HCT116 (cell line): ENCODE measurements around the gene RDH14. TPM values are rescaled to one million over a fixed set of nuclear protein-coding genes. Genes with fewer than 3 reads are reported as not detected.

Experiments used
- ATAC-seq: fragments of 200-7000 bp; cut with Tn5 transposase; 2 replicates; pipeline ENCODE4 v1.9.1; 2020; ENCODE audit warnings: mild to moderate bottlenecking, moderate library complexity
- BruUV-seq: library from RNA; stranded (reverse); fragments of 400-500 nt; replicated peaks from 2 replicates; lab custom pipeline; 2021; lab: Mats Ljungman, UMichigan
- CTCF ChIA-PET: fragments of 300-600 bp; sonication (Branson Sonifier 250); formaldehyde crosslinking; loops from one replicate; lab custom pipeline; 2021; ENCODE audit warnings: antibody characterized with exemption; lab: Charles Lee
- POLR2A ChIA-PET: fragments of 300-600, 350-600 bp; sonication (Branson Sonifier 250); formaldehyde crosslinking; loops from one replicate; lab custom pipeline; 2021; ENCODE audit warnings: antibody characterized with exemption; lab: Charles Lee
- RAD21 ChIA-PET, 2 experiments: fragments of 300-600 bp; sonication (Branson Sonifier 250); formaldehyde crosslinking; loops; one replicate each; lab custom pipeline; 2023; ENCODE audit warnings: low total read pairs in 2 of 2; ENCODE audit not compliant: uncharacterized antibody in 2 of 2, unreplicated experiment in 2 of 2, low non-redundant PET in 1 of 2; lab: Charles Lee
- DNase-seq: peaks from one replicate; pipeline ENCODE4 v3.0.0-alpha.2; 2010; ENCODE audit warnings: low read depth, low spot score
- H2AFZ ChIP-seq: fragments of 200-600 bp; shearing (Covaris generic), sonication (generic); 2 replicates; pipeline ENCODE4 v1.6.1; 2017; ENCODE audit warnings: low read depth, mixed run types, mixed read lengths, antibody characterized with exemption, low read length; ENCODE audit not compliant: poor library complexity, severe bottlenecking
- H3K27ac ChIP-seq: 2 replicates; pipeline ENCODE4 v1.5.1; 2012; ENCODE audit warnings: low read depth, low read length
- H3K27me3 ChIP-seq: fragments of 200-600 bp; sonication (generic); 2 replicates; pipeline ENCODE4 v1.6.1; 2016; ENCODE audit warnings: mixed run types, low read length, mixed read lengths; ENCODE audit not compliant: insufficient read depth
- H3K36me3 ChIP-seq, 2 experiments: fragments of 200-500 bp in 1 of 2; fragments of 200-600 bp in 1 of 2; sonication (Bioruptor generic) in 1 of 2; sonication (generic) in 1 of 2; 2 replicates each; pipeline versions ENCODE4 v1.5.1 to v1.6.1; 2014 to 2016; ENCODE audit warnings: low read length in 2 of 2, inconsistent platforms in 1 of 2, mixed read lengths in 1 of 2, mixed run types in 1 of 2; ENCODE audit not compliant: insufficient read depth in 2 of 2, control insufficient read depth in 1 of 2
- H3K4me1 ChIP-seq, 2 experiments: fragments of 200-600 bp in 1 of 2; sonication (generic) in 1 of 2; 2 replicates each; pipeline versions ENCODE4 v1.5.1 to v1.6.1; 2012 to 2017; ENCODE audit warnings: low read length in 2 of 2, inconsistent platforms in 1 of 2, mild to moderate bottlenecking in 1 of 2, mixed read lengths in 1 of 2, mixed run types in 1 of 2, moderate library complexity in 1 of 2; ENCODE audit not compliant: insufficient read depth in 2 of 2, control insufficient read depth in 1 of 2
- H3K4me2 ChIP-seq: fragments of 200-600 bp; sonication (generic); 2 replicates; pipeline ENCODE4 v1.6.1; 2017; ENCODE audit warnings: mixed run types, low read length, mixed read lengths
- H3K4me3 ChIP-seq, 2 experiments: fragments of 200-600 bp in 1 of 2; sonication (generic) in 1 of 2; replicated peaks in 1 of 2; 2 replicates each; pipeline ENCODE4 v1.5.1; 2011 to 2016; ENCODE audit warnings: low read length in 2 of 2, control low read depth in 1 of 2, low read depth in 1 of 2, mild to moderate bottlenecking in 1 of 2, mixed read lengths in 1 of 2, mixed run types in 1 of 2
- H3K79me2 ChIP-seq: fragments of 200-600 bp; sonication (generic); 2 replicates; pipeline ENCODE4 v1.6.1; 2017; ENCODE audit warnings: mild to moderate bottlenecking, mixed run types, low read length, moderate library complexity, mixed read lengths; ENCODE audit not compliant: insufficient read depth
- H3K9ac ChIP-seq: fragments of 200-600 bp; sonication (generic); 2 replicates; pipeline ENCODE4 v1.6.1; 2016; ENCODE audit warnings: low read length, mixed read lengths
- H3K9me2 ChIP-seq: fragments of 200-600 bp; sonication (generic), shearing (Covaris generic); 2 replicates; pipeline ENCODE4 v1.6.1; 2017; ENCODE audit warnings: mixed run types, mild to moderate bottlenecking, moderate library complexity; ENCODE audit not compliant: insufficient read depth
- H3K9me3 ChIP-seq, 2 experiments: fragments of 200-500 bp in 1 of 2; fragments of 200-600 bp in 1 of 2; sonication (Bioruptor generic) in 1 of 2; sonication (generic) in 1 of 2; 2 replicates each; pipeline ENCODE4 v1.6.1; 2014 to 2017; ENCODE audit warnings: low read length in 2 of 2, mixed read lengths in 2 of 2, inconsistent platforms in 1 of 2, low read depth in 1 of 2, mild to moderate bottlenecking in 1 of 2, mixed run types in 1 of 2, moderate library complexity in 1 of 2; ENCODE audit not compliant: control insufficient read depth in 1 of 2, insufficient read depth in 1 of 2
- H4K20me1 ChIP-seq: fragments of 200-600 bp; sonication (generic), shearing (Covaris generic); 2 replicates; pipeline ENCODE4 v1.6.1; 2017; ENCODE audit warnings: mixed run types, mild to moderate bottlenecking, moderate library complexity; ENCODE audit not compliant: insufficient read depth
- ATF3 ChIP-seq: IDR thresholded peaks from 2 replicates; pipeline ENCODE4 v1.6.1; 2012
- EGR1 ChIP-seq: IDR thresholded peaks from 2 replicates; pipeline ENCODE4 v1.6.1; 2012; ENCODE audit warnings: low read depth
- ELF1 ChIP-seq: IDR thresholded peaks from 2 replicates; pipeline ENCODE4 v1.6.1; 2012; ENCODE audit warnings: low read depth, borderline replicate concordance
- EZH2 ChIP-seq: fragments of 200-600 bp; sonication (generic); IDR thresholded peaks from 2 replicates; pipeline ENCODE4 v1.6.1; 2017; ENCODE audit warnings: antibody characterized with exemption, mixed run types
- EZH2phosphoT487 ChIP-seq: fragments of 200-600 bp; IDR thresholded peaks from 2 replicates; pipeline ENCODE4 v1.6.1; 2018; ENCODE audit warnings: antibody characterized with exemption, borderline replicate concordance
- JUND ChIP-seq: IDR thresholded peaks from 2 replicates; pipeline ENCODE4 v1.6.1; 2012
- POLR2A ChIP-seq: IDR thresholded peaks from 2 replicates; pipeline ENCODE4 v1.7.0; 2011; ENCODE audit warnings: borderline replicate concordance; ENCODE audit not compliant: insufficient read depth, insufficient read length; ENCODE audit errors: extremely low read depth
- POLR2AphosphoS5 ChIP-seq: IDR thresholded peaks from 2 replicates; pipeline ENCODE4 v1.6.1; 2011; ENCODE audit warnings: mild to moderate bottlenecking, low read depth, low read length, moderate library complexity
- RAD21 ChIP-seq: IDR thresholded peaks from 2 replicates; pipeline ENCODE4 v1.6.1; 2012; ENCODE audit warnings: low read depth, mild to moderate bottlenecking
- SIN3A ChIP-seq: IDR thresholded peaks from 2 replicates; pipeline ENCODE4 v1.6.1; 2012; ENCODE audit warnings: low read depth
- SP1 ChIP-seq: IDR thresholded peaks from 2 replicates; pipeline ENCODE4 v1.6.1; 2012; ENCODE audit warnings: low read depth
- SRF ChIP-seq: IDR thresholded peaks from 2 replicates; pipeline ENCODE4 v1.6.1; 2012; ENCODE audit warnings: low read depth
- TCF7L2 ChIP-seq: IDR thresholded peaks from 2 replicates; pipeline ENCODE4 v1.7.0; 2011; ENCODE audit warnings: borderline replicate concordance, inconsistent platforms; ENCODE audit not compliant: insufficient read depth, insufficient read length; ENCODE audit errors: extremely low read depth
- ZNF274 ChIP-seq: fragments of 200-500 bp; sonication (Bioruptor generic); IDR thresholded peaks from 2 replicates; pipeline ENCODE4 v1.6.1; 2014; ENCODE audit warnings: mild to moderate bottlenecking, low read depth, low read length, inconsistent platforms
- intact Hi-C: fragments of 100-400 bp; cut with micrococcal nuclease; formaldehyde crosslinking; loops from 2 replicates; pipeline ENCODE4 v1.10.0; 2022
- total RNA-seq: library from RNA; stranded (reverse); gene quantifications from one replicate; pipeline ENCODE4 v1.2.1, GENCODE V29; 2021; ENCODE audit not compliant: unreplicated experiment
- TF ChIP-seq, protein P1 (sequence below): IDR thresholded peaks from 2 replicates; pipeline ENCODE4 v1.6.1; 2011; ENCODE audit warnings: mild to moderate bottlenecking, low read length, moderate library complexity; ENCODE audit not compliant: insufficient replicate concordance; ENCODE audit errors: extremely low read depth
- TF ChIP-seq, protein P2 (sequence below), 3 experiments: fragments of 200-600 bp in 1 of 3; sonication (generic) in 1 of 3; IDR thresholded peaks in 2 of 3; conservative IDR thresholded peaks in 1 of 3; 2 replicates each; pipeline ENCODE4 v1.5.1; 2012 to 2017; ENCODE audit warnings: low read depth in 2 of 3, low read length in 2 of 3, antibody characterized with exemption in 1 of 3, borderline replicate concordance in 1 of 3, control low read depth in 1 of 3, mild to moderate bottlenecking in 1 of 3, mixed read lengths in 1 of 3, mixed run types in 1 of 3, moderate library complexity in 1 of 3; ENCODE audit not compliant: insufficient read depth in 1 of 3

Gene RDH14
- total RNA-seq, 1 experiment from 2014 or later = 15.5 TPM

- Histone ChIP-seq H3K4me3 (no peak overlapping the region), H3K27ac (no peak overlapping the region), H3K9ac (no peak overlapping the region), H3K4me2 (no peak overlapping the region)
- RAD21 ChIA-PET = no interaction called here
- BruUV-seq = no TSS peak
- no peak for ATAC-seq
- CTCF ChIA-PET = no interaction called here
- TF ChIP-seq EZH2 = no peak
- no peak for TF ChIP-seq ATF3
- TF ChIP-seq ELF1 = no peak
- no peak for TF ChIP-seq JUND
- no peak for TF ChIP-seq TCF7L2
- no peak for TF ChIP-seq RAD21
- no peak for TF ChIP-seq SRF
- TF ChIP-seq POLR2AphosphoS5 = no peak
- TF ChIP-seq, all 23 proteins: peak for 0
- POLR2A ChIA-PET = no interaction called here
- Histone ChIP-seq H3K36me3 (no peaks in the 10 kb centered on the region), H4K20me1 (no peaks in the 10 kb centered on the region), H3K4me1 (no peaks in the 10 kb centered on the region), H3K79me2 (no peaks in the 10 kb centered on the region), H3K9me2 (no peaks in the 10 kb centered on the region), H3K27me3 (no peaks in the 10 kb centered on the region), H2AFZ (no peak overlapping the region), H3K9me3 (no peaks in the 10 kb centered on the region)
- intact Hi-C loops = no loop called here
- no peak for DNase-seq
Observed at GRCh38 chr2:18526429-18526828, 34.0 kb downstream of the RDH14 start.

- BruUV-seq = no TSS peak
- DNase-seq (no peak), ATAC-seq (no peak)
- POLR2A ChIA-PET = no interaction called here
- no peaks in the 10 kb centered on the region for H3K9me2 ChIP-seq
- no peak overlapping the region for H2AFZ ChIP-seq
- no peaks in the 10 kb centered on the region for H3K36me3 ChIP-seq
- no peak overlapping the region for H3K4me3 ChIP-seq
- intact Hi-C loops = no loop called here
- H3K79me2 ChIP-seq = no peaks in the 10 kb centered on the region
- no peak overlapping the region for H3K9ac ChIP-seq
- H3K27ac ChIP-seq = no peak overlapping the region
- no peak overlapping the region for H3K4me2 ChIP-seq
- H3K9me3 ChIP-seq = no peaks in the 10 kb centered on the region
- RAD21 ChIA-PET = interaction anchor here in 1 of 2 experiments (0.7 kb wide), 1 partner anchor 181 kb away, joined by 3 read pairs; no protein-coding TSS in a partner anchor
- H3K27me3 ChIP-seq = no peaks in the 10 kb centered on the region
- no peaks in the 10 kb centered on the region for H4K20me1 ChIP-seq
- CTCF ChIA-PET = no interaction called here
- no peaks in the 10 kb centered on the region for H3K4me1 ChIP-seq
- TF ChIP-seq, protein P1, sequence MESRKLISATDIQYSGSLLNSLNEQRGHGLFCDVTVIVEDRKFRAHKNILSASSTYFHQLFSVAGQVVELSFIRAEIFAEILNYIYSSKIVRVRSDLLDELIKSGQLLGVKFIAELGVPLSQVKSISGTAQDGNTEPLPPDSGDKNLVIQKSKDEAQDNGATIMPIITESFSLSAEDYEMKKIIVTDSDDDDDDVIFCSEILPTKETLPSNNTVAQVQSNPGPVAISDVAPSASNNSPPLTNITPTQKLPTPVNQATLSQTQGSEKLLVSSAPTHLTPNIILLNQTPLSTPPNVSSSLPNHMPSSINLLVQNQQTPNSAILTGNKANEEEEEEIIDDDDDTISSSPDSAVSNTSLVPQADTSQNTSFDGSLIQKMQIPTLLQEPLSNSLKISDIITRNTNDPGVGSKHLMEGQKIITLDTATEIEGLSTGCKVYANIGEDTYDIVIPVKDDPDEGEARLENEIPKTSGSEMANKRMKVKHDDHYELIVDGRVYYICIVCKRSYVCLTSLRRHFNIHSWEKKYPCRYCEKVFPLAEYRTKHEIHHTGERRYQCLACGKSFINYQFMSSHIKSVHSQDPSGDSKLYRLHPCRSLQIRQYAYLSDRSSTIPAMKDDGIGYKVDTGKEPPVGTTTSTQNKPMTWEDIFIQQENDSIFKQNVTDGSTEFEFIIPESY = no peak
- no peak for TF ChIP-seq SP1
- TF ChIP-seq EZH2 = no peak
- no peak for TF ChIP-seq POLR2A
- no peak for TF ChIP-seq RAD21
- TF ChIP-seq EZH2phosphoT487 = no peak
- TF ChIP-seq JUND = no peak
- no peak for TF ChIP-seq ZNF274
- no peak for TF ChIP-seq SIN3A
- no peak for TF ChIP-seq POLR2AphosphoS5
- no peak for TF ChIP-seq EGR1
- TF ChIP-seq, protein P2, sequence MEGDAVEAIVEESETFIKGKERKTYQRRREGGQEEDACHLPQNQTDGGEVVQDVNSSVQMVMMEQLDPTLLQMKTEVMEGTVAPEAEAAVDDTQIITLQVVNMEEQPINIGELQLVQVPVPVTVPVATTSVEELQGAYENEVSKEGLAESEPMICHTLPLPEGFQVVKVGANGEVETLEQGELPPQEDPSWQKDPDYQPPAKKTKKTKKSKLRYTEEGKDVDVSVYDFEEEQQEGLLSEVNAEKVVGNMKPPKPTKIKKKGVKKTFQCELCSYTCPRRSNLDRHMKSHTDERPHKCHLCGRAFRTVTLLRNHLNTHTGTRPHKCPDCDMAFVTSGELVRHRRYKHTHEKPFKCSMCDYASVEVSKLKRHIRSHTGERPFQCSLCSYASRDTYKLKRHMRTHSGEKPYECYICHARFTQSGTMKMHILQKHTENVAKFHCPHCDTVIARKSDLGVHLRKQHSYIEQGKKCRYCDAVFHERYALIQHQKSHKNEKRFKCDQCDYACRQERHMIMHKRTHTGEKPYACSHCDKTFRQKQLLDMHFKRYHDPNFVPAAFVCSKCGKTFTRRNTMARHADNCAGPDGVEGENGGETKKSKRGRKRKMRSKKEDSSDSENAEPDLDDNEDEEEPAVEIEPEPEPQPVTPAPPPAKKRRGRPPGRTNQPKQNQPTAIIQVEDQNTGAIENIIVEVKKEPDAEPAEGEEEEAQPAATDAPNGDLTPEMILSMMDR (IDR thresholded peaks at IDR 0.05 in 2 of 3, conservative IDR thresholded peaks at IDR 0.05 in 1 of 3; ENCODE audit: borderline replicate concordance in 1 of 3, insufficient read depth in 1 of 3, low read depth in 2 of 3, low read length in 2 of 3) = no peak
Observed at GRCh38 chr2:18525852-18526251, 34.6 kb downstream of the RDH14 start.
